HuH-7.5 (cell line): ENCODE data around the gene UGT1A9.
"Not testable (repeated sequence)": the region's sequence is repeated elsewhere in the genome, so short reads cannot be mapped to it uniquely, and the experiment has no call there.

ENCODE experiments used
- DNase-seq: peaks from one replicate; pipeline ENCODE4 v3.0.0; 2011; ENCODE audit warnings: low spot score

The UGT1A9 gene

GRCh38 chr2:233711312-233712008, 39.8 kb downstream of the UGT1A9 start:
- peak; percentile 56 for DNase-seq

DNA sequence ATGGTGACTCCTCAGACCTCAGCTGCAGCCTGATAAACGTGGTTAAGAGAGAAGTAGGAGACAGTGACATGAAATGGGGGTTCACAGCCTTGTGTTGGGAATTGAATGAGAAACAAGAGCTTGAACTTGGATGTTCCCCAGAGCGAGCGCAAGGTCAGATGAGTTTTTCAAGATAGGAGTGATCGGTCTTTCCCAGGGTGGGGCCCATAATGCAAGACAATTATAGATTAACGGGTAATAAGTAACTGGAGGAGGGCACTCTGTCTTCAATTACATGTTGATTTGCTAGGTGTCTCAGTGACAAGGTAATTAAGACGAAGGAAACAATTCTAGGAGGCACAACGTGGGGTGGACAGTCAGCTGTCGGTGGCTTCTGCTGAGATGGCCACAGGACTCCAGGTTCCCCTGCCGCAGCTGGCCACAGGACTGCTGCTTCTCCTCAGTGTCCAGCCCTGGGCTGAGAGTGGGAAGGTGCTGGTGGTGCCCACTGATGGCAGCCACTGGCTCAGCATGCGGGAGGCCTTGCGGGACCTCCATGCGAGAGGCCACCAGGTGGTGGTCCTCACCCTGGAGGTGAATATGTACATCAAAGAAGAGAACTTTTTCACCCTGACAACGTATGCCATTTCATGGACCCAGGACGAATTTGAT, 41.0 kb downstream of the UGT1A9 start, which contains the start of gene UGT1A5:
Gene UGT1A5, plus strand, starts transcription at position 297 of the 651 bp plus-strand sequence. Its CDS starts 85 bp downstream, at position 382.
- DNase-seq = no peak

DNA sequence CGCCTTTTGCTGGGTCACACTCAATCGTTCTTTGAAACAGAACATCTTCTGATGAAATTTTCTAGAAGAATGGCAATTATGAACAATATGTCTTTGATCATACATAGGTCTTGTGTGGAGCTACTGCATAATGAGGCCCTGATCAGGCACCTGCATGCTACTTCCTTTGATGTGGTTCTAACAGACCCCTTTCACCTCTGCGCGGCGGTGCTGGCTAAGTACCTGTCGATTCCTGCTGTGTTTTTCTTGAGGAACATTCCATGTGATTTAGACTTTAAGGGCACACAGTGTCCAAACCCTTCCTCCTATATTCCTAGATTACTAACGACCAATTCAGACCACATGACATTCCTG, 41.5 kb downstream of the UGT1A9 start:
- DNase-seq = no peak

DNA sequence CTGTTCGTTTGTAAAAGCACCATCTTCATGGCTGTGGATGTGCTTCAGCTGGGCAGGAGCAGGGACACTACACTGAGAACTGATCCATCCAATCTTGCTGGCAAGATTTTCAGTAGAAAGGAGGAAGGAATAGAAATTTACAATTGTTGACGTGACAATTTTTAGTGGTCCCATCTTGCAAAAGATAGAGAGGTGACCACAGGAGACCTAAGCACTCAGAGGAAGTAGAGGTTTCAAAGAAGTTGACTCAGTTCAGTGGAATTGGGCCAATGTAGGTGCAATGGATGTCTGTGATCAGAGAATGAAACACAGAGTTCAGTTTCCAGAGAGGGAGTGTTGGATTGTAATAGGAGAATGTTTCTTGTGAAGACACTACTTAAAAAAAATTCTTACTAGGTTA, 42.4 kb downstream of the UGT1A9 start:
- no peak for DNase-seq

DNA sequence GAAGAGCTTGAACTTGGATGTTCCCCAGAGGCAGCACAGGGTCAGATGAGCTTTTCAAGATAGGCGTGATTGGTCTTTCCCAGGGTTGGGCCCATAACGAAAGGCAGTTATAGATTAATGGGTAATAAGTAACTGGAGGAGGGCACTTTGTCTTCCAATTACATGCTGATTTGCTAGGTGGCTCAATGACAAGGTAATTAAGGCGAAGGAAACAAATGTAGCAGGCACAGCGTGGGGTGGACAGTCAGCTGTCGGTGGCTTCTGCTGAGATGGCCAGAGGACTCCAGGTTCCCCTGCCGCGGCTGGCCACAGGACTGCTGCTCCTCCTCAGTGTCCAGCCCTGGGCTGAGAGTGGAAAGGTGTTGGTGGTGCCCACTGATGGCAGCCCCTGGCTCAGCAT, 46.9 kb downstream of the UGT1A9 start, which contains the start of gene UGT1A4:
Gene UGT1A4, plus strand, starts transcription at position 185 of the 400 bp plus-strand sequence. Its CDS starts 85 bp downstream, at position 270.
- no peak for DNase-seq

DNA sequence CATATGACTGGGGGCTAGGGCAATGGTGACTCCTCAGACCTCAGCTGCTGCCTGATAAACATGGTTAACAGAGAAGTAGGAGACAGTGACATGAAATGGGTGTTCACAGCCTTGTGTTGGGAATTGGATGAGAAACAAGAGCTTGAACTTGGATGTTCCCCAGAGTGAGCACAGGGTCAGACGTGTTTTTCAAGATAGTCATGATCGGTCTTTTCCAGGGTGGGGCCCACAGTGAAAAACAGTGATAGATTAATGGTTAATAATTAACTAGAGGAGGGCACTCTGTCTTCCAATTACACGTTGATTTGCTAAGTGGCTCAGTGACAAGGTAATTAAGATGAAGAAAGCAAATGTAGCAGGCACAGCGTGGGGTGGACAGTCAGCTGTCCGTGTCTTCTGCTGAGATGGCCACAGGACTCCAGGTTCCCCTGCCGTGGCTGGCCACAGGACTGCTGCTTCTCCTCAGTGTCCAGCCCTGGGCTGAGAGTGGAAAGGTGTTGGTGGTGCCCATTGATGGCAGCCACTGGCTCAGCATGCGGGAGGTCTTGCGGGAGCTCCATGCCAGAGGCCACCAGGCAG, 57.1 kb downstream of the UGT1A9 start, which contains the start of gene UGT1A3:
Gene UGT1A3, plus strand, starts transcription at position 320 of the 579 bp plus-strand sequence. Its CDS starts 85 bp downstream, at position 405.
- DNase-seq = no peak

- DNase-seq = not testable (repeated sequence)
Measured at GRCh38 chr2:233736868-233737653, 65.4 kb downstream of the UGT1A9 start.

DNA sequence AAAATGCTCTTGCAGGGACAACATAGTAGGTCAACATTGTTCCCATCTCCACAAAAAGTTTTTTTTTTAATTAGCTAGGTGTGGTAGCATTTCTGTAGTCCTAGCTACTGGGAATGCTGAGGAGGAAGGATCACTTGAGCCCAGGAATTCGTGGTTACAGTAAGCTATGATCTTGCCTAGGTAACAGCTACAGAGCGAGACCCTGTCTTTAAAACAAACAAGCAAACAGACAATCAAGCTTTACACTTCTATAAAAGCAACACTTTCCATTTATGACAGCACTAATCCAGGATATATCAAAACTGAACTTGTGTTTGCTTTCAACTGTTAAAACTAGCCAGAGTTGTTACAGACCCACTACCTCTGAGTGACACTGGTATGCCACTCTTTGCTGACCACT, 69.2 kb downstream of the UGT1A9 start:
- no peak for DNase-seq

- DNase-seq = no peak
Measured at GRCh38 chr2:233743464-233744259, 72.0 kb downstream of the UGT1A9 start.

- peak; percentile 49 for DNase-seq
Measured at GRCh38 chr2:233745073-233745755, 73.5 kb downstream of the UGT1A9 start.

- DNase-seq = not testable (repeated sequence)
Measured at GRCh38 chr2:233745838-233746237, 74.1 kb downstream of the UGT1A9 start.

DNA sequence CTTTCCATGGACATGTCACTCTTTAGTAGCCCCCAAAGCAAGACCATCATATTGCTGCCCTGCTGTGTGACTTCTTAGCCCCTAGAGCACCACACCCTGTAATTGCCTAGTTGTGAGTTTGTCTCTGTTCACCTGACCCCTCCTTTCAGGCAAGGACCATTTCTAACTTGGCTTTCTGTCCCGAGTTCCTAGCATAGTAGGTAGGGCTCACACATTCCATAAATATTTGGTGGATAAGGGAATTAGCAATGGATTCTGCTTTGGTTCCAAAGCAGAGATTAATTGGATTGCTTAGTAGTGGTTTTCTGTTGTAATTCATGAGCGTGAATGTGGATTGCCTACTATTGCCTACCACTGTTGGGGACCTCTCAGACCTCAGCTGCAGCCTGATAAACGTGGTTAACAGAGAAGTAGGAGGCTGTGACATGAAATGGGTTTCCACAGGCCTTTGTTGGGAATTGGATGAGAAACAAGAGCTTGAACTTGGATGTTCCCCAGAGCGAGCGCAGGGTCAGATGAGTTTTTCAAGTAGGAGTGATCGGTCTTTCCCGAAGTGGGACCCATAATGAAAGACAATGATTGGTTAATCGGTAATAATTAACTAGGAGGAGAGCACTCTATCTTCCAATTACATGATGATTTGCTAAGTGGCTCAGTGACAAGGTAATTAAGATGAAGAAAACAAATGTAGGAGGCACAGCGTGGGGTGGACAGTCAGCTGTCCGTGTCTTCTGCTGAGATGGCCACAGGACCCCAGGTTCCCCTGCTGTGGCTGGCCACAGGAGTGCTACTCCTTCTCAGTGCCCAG, 75.0 kb downstream of the UGT1A9 start:
- DNase-seq = no peak

DNA sequence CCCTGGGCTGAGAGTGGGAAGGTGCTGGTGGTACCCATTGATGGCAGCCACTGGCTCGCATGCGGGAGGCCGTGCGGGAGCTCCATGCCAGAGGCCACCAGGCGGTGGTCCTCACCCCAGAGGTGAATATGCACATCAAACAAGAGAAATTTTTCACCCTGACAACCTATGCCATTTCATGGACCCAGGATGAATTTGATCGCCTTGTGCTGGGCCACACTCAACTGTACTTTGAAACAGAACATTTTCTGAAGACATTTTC, 75.5 kb downstream of the UGT1A9 start:
- DNase-seq = no peak

- DNase-seq = not testable (repeated sequence)
Measured at GRCh38 chr2:233750689-233751088, 79.0 kb downstream of the UGT1A9 start.

DNA sequence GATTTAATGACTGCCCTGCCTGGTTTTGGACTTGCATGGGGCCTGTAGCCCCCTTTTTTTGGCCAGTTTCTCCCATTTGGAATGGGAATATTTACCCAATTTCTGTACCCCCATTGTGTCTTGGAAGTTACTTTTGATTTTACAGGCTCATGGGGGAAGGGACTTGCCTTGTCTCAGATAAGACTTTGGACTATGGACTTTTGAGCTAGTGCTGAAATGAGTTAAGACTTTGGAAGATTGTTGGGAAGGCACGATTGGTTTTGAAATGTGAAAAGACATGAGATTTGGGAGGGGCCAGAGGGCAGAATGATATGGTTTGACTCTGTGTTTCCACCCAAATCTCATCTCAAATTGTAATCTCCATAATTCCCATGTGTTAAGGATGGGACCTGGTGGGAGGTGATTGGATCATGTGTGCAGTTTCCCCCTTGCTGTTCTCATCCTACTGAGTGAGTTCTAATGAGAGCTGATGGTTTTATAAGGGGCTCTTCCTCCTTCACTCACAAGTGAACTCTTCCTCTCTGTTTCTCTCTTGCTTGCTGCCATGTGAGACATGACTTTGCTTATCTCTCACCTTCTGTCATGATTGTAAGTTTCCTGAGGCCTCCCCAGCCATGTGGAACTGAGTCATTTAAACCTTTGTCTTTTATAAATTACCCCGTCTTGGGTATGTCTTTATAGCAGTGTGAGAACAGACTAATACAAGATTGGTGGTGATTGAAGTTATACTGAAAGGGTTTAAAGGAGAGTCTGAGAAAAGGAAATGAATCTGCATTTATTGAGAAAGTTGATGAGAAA, 79.7 kb downstream of the UGT1A9 start:
- not testable (repeated sequence) for DNase-seq

DNA sequence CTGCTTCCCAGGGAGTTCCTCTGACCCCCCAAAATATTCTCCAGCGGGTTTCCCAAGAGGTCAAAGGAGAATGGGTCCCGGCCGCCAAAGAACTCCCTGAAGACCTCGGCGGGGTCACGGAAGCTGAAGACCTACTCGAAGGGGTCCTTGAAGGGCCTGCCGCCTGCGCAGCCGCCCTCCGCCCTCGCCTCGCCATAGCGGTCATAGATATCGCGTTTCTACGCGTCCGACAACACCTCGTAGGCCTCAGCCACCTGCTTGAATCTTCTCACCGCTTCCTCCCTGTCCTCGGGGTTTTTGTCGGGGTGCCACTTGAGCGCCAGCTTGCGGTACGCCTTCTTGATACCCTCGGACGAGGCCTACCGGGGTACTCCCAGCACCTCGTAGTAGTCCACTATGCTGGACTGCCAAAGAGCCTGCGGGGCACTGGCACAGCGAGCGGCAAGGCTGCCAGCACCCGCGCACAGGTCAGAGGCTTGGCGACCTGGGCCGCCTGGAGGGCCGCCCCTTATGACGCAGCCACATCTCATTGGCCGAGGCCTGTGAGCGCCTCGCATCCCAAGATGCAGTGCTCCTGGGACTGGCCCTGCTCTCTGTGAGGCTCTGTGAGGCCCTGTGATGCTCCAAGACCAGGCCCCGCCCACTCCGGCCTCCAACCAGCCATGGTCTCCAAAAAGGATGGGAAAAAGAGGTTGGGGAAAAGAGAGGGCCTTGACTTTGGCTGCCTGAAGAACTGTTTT, 83.3 kb downstream of the UGT1A9 start:
- no peak for DNase-seq

GRCh38 chr2:233756429-233757081, 84.9 kb downstream of the UGT1A9 start:
- DNase-seq = peak; percentile 70

- no peak for DNase-seq
Measured at GRCh38 chr2:233758141-233758540, 86.4 kb downstream of the UGT1A9 start.
